PFSK-1 (cell line): ENCODE data around the gene AKAP1.

ENCODE experiments used
- FOXP2 ChIP-seq: optimal IDR thresholded peaks from 2 replicates; pipeline ENCODE3; 2011; ENCODE audit warnings: borderline replicate concordance, control low read depth, inconsistent platforms; ENCODE audit not compliant: insufficient read depth; ENCODE audit errors: extremely low read length, extremely low read depth
- POLR2AphosphoS5 ChIP-seq: IDR thresholded peaks from 2 replicates; pipeline ENCODE4 v1.6.1; 2012; ENCODE audit warnings: low read depth, mild to moderate bottlenecking, control low read depth, low read length, moderate library complexity
- REST ChIP-seq, 2 experiments: IDR thresholded peaks; 2 replicates each; pipeline versions ENCODE4 v1.6.1 to v1.8.0; 2011 to 2012; ENCODE audit warnings: low read depth in 2 of 2, low read length in 2 of 2, control low read depth in 1 of 2, inconsistent platforms in 1 of 2, mild to moderate bottlenecking in 1 of 2, moderate library complexity in 1 of 2; ENCODE audit not compliant: insufficient read depth in 1 of 2
- SIN3A ChIP-seq: IDR thresholded peaks from 2 replicates; pipeline ENCODE4 v1.6.1; 2012; ENCODE audit warnings: mild to moderate bottlenecking, low read length, moderate library complexity, borderline replicate concordance; ENCODE audit not compliant: insufficient read depth
- TAF1 ChIP-seq: IDR thresholded peaks from 2 replicates; pipeline ENCODE4 v1.6.1; 2012; ENCODE audit warnings: low read length, control low read depth, borderline replicate concordance; ENCODE audit not compliant: insufficient read depth

GRCh38 chr17:57146273-57146672 lies 61.2 kb downstream of the AKAP1 start:
- TF ChIP-seq POLR2AphosphoS5 (no peak), SIN3A (no peak), REST (IDR thresholded peaks at IDR 0.05; ENCODE audit: insufficient read depth in 1 of 2, low read depth in 2 of 2, low read length in 2 of 2) (no peak), TAF1 (no peak), FOXP2 (no peak)
